Body of pancreas (tissue), 4 donors: Measurements from ENCODE around the gene PNKD.

Experiments used
- CTCF ChIP-seq, 7 experiments: fragments of 450-650 bp in 4 of 7; fragments of 200-600 bp in 3 of 7; sonication (generic) in 3 of 7; IDR thresholded peaks; one replicate each; pipeline ENCODE4 v1.5.1; 2016 to 2019; ENCODE audit warnings: antibody characterized with exemption in 7 of 7
- POLR2A ChIP-seq, 3 donors: fragments of 450-650 bp; IDR thresholded peaks; one replicate each; pipeline ENCODE4 v1.6.1; 2016; ENCODE audit warnings: antibody characterized with exemption in 3 of 3, mild to moderate bottlenecking in 2 of 3

- TF ChIP-seq CTCF (IDR thresholded peaks at IDR 0.05) (no peak), POLR2A (IDR thresholded peaks at IDR 0.05) (no peak)
These were observed 36.0 kb downstream of the PNKD start for GRCh38 chr2:218306184-218306920.
